Neural progenitor cell (in vitro differentiated cells): ENCODE data around the gene ERAS.
"Not testable (repeated sequence)": the region's sequence is repeated elsewhere in the genome, so short reads cannot be mapped to it uniquely, and the experiment has no call there.

Source experiments
- EZH2 ChIP-seq: fragments of 200-600 bp; sonication (generic); IDR thresholded peaks from 2 replicates; pipeline ENCODE4 v1.6.1; 2017; ENCODE audit warnings: antibody characterized with exemption, mild to moderate bottlenecking, moderate library complexity
- TF ChIP-seq, protein P1 (sequence below): fragments of 200-600 bp; sonication (generic); IDR thresholded peaks from 2 replicates; pipeline ENCODE4 v1.5.1; 2017; ENCODE audit warnings: antibody characterized with exemption, mild to moderate bottlenecking

DNA sequence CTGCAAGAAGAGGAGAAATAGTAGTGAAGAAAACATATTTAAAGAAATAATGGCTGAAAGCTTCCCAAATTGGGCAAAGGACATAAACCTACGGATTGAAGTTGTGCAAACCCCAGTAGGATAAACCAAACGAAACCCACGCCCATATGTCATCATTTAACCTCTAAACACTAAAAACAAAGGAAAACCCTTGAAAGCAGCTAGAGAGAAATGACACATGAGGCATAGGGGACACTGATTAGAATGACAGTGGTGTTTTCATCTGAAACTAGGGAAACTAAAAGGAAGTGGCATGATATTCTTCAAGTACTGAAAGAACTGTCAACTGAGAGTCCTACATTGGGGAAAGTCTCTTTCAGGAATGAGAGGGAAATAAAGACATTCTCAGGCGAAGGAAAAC is 50.6 kb downstream of the ERAS start:
- TF ChIP-seq, protein P1, sequence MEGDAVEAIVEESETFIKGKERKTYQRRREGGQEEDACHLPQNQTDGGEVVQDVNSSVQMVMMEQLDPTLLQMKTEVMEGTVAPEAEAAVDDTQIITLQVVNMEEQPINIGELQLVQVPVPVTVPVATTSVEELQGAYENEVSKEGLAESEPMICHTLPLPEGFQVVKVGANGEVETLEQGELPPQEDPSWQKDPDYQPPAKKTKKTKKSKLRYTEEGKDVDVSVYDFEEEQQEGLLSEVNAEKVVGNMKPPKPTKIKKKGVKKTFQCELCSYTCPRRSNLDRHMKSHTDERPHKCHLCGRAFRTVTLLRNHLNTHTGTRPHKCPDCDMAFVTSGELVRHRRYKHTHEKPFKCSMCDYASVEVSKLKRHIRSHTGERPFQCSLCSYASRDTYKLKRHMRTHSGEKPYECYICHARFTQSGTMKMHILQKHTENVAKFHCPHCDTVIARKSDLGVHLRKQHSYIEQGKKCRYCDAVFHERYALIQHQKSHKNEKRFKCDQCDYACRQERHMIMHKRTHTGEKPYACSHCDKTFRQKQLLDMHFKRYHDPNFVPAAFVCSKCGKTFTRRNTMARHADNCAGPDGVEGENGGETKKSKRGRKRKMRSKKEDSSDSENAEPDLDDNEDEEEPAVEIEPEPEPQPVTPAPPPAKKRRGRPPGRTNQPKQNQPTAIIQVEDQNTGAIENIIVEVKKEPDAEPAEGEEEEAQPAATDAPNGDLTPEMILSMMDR: not testable (repeated sequence)
- not testable (repeated sequence) for TF ChIP-seq EZH2
